Stimulated activated CD4-positive, alpha-beta T cell treated with anti-CD3 and anti-CD28 coated beads, Interleukin-12 subunit alpha, Interleukin-12 subunit beta, amount 100 ng/mL, for 4 hours (primary cell): ENCODE results near the gene ACO2.

Source experiments
- DNase-seq: peaks from one replicate; pipeline ENCODE4 v3.0.0-alpha.2; 2020

ACO2 gene

GRCh38 chr22:41573677-41574076 lies 104.8 kb downstream of the ACO2 start:
- no peak for DNase-seq

- no peak for DNase-seq
Observed at GRCh38 chr22:41574847-41575381, 106.0 kb downstream of the ACO2 start.

GRCh38 chr22:41575533-41575932 lies 106.6 kb downstream of the ACO2 start:
- DNase-seq = no peak

GRCh38 chr22:41576877-41577276 lies 108.0 kb downstream of the ACO2 start:
- DNase-seq = no peak

- no peak for DNase-seq
Observed at GRCh38 chr22:41578114-41578513, 109.2 kb downstream of the ACO2 start.
